ENCODE results near the gene GSDMA. TPM values are rescaled to one million over a fixed set of nuclear protein-coding genes. Genes with fewer than 3 reads are reported as not detected.

Gene GSDMA
- total RNA-seq, 4 donors from 2014 or later: 26.7 to 156 (median 105) TPM

GRCh38 chr17:39929646-39930407 lies 33.0 kb upstream of the GSDMA start:
- TF ChIP-seq CTCF (IDR thresholded peaks at IDR 0.05): no peak
- no peak for TF ChIP-seq POLR2AphosphoS5 (IDR thresholded peaks at IDR 0.05)
- no peak for TF ChIP-seq POLR2A (IDR thresholded peaks at IDR 0.05)
- TF ChIP-seq EP300 (IDR thresholded peaks at IDR 0.05): no peak
- Histone ChIP-seq H3K4me1 (peaks cover 45% of the 10 kb centered on the region), H3K4me3 (no peak overlapping the region), H3K27ac (no peak overlapping the region), H3K36me3 (no peaks in the 10 kb centered on the region), H3K9me3 (no peaks in the 10 kb centered on the region), H3K27me3 (no peaks in the 10 kb centered on the region)
- no peak for DNase-seq (ENCODE audit: low spot score in 2 of 2)
- WGBS: 91% methylated on average over 5 of the region's 5 CpGs

GRCh38 chr17:39933912-39934311 lies 28.9 kb upstream of the GSDMA start:
- no peak for DNase-seq (ENCODE audit: low spot score in 2 of 2)
- TF ChIP-seq CTCF (IDR thresholded peaks at IDR 0.05): no peak
- no peak for TF ChIP-seq EP300 (IDR thresholded peaks at IDR 0.05)
- no peak for TF ChIP-seq POLR2A (IDR thresholded peaks at IDR 0.05)
- no peak for TF ChIP-seq POLR2AphosphoS5 (IDR thresholded peaks at IDR 0.05)
- no peaks in the 10 kb centered on the region for H3K27me3 ChIP-seq
- no peak overlapping the region for H3K4me3 ChIP-seq
- 69% methylated on average over 5 of the region's 5 CpGs for WGBS
- no peak overlapping the region for H3K27ac ChIP-seq
- H3K9me3 ChIP-seq: no peaks in the 10 kb centered on the region
- peaks cover 10% of the 10 kb centered on the region for H3K4me1 ChIP-seq
- H3K36me3 ChIP-seq: no peaks in the 10 kb centered on the region

GRCh38 chr17:39934324-39934723 lies 28.5 kb upstream of the GSDMA start:
- no peak overlapping the region for H3K4me3 ChIP-seq
- WGBS: 84% methylated on average over 5 of the region's 5 CpGs
- no peak for DNase-seq (ENCODE audit: low spot score in 2 of 2)
- peaks cover 8% of the 10 kb centered on the region for H3K4me1 ChIP-seq
- no peaks in the 10 kb centered on the region for H3K36me3 ChIP-seq
- no peaks in the 10 kb centered on the region for H3K9me3 ChIP-seq
- H3K27ac ChIP-seq: no peak overlapping the region
- no peak for TF ChIP-seq POLR2AphosphoS5 (IDR thresholded peaks at IDR 0.05)
- no peak for TF ChIP-seq POLR2A (IDR thresholded peaks at IDR 0.05)
- H3K27me3 ChIP-seq: no peaks in the 10 kb centered on the region

GRCh38 chr17:39935909-39936308 lies 26.9 kb upstream of the GSDMA start:
- TF ChIP-seq POLR2AphosphoS5 (IDR thresholded peaks at IDR 0.05) (no peak), CTCF (IDR thresholded peaks at IDR 0.05) (no peak)
- no peaks in the 10 kb centered on the region for H3K27me3 ChIP-seq
- no peaks in the 10 kb centered on the region for H3K36me3 ChIP-seq
- no peak overlapping the region for H3K4me3 ChIP-seq
- peaks cover 11% of the 10 kb centered on the region for H3K4me1 ChIP-seq
- no peak overlapping the region for H3K27ac ChIP-seq
- no peaks in the 10 kb centered on the region for H3K9me3 ChIP-seq
- 71% methylated on average over 3 of the region's 3 CpGs for WGBS
- no peak for DNase-seq (ENCODE audit: low spot score in 2 of 2)

- Histone ChIP-seq H3K4me1 (peaks cover 11% of the 10 kb centered on the region), H3K9me3 (no peaks in the 10 kb centered on the region), H3K36me3 (no peaks in the 10 kb centered on the region), H3K27me3 (no peaks in the 10 kb centered on the region), H3K4me3 (no peak overlapping the region), H3K27ac (no peak overlapping the region)
- WGBS: 97% methylated on average over 3 of the region's 3 CpGs
- DNase-seq (ENCODE audit: low spot score in 2 of 2): no peak
- no peak for TF ChIP-seq EP300 (IDR thresholded peaks at IDR 0.05)
- no peak for TF ChIP-seq CTCF (IDR thresholded peaks at IDR 0.05)
- TF ChIP-seq POLR2A (IDR thresholded peaks at IDR 0.05): no peak
- TF ChIP-seq POLR2AphosphoS5 (IDR thresholded peaks at IDR 0.05): no peak
Measured at GRCh38 chr17:39937447-39937846, 25.4 kb upstream of the GSDMA start.

Data from suprapubic skin (tissue), 4 donors.